Embryonic facial prominence (tissue), 1 donor: ENCODE measurements around the gene PTPRH.
"Not testable (repeated sequence)": the region's sequence is repeated elsewhere in the genome, so short reads cannot be mapped to it uniquely, and the experiment has no call there.

Experiments
- DNase-seq: peaks from one replicate; pipeline ENCODE4 v3.0.0-alpha.2; 2016; ENCODE audit errors: extremely low spot score

Gene PTPRH

GRCh38 chr19:55158848-55159749 lies 50.2 kb downstream of the PTPRH start:
- no peak for DNase-seq

- no peak for DNase-seq
Measured at GRCh38 chr19:55158423-55158822, 50.9 kb downstream of the PTPRH start.

DNA sequence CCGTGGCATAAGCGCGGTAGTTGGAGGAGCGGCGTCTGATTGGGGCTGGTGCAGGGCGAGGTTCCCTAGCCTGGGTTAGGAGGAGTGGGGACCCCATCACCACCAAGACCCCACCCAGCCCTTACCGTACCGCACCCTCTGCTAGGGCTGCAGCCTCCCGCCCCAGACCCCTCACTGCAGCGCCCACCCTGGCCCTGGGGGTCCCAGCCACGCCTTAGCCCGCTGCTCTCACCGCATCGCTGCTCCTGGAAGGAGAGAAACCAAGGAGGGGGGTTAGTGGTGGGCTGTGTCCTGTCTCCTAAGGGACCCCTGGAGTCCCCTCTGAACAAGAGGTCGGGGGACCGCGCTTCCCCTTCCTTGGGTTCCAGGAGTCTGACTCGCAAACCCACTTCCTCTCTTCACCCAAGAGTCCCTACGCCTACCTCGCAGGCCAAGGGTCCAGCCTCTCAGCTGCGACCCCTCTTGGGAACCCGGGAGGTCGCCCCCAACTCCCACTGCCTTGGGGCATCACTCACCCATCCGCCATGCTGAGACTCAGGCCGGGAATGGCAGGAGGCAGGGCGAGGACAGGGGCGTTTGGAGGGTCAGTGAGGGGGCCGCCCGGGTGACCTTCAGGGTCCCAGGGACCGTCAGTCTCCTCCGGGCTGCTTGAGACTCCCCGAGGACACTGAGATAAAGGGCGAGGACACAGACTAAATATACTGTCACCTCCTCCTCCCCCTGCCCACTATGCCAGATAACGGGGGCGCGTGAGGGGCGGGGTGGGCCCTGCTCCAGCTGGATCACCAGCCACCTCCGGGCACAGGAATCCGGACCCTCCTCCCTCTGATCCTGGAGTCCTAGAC lies 52.0 kb downstream of the PTPRH start, which contains the start of gene TNNI3:
Gene TNNI3 (minus strand): TSS at position 669 of the 845 bp plus-strand sequence. CDS start 143 bp downstream, at position 526.
- no peak for DNase-seq

- DNase-seq = no peak
Measured at GRCh38 chr19:55156202-55157063, 52.9 kb downstream of the PTPRH start.

DNA sequence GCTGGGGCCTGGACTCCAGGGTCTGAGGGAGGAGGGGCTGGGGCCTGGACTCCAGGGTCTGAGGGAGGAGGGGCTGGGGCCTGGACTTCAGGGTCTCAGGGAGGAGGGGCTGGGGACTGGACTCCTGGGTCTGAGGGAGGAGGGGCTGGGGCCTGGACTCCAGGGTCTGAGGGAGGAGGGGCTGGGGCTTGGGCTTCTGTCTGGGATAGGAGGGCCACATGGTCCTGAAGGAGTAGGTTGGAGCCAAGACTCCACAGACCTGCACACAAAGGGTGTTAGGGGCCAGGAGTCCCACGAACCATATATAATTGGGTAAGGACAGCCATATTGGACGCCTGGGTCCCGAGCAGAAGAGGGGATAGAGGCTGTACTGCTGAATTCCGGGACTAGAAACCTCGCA lies 53.5 kb downstream of the PTPRH start:
- DNase-seq = not testable (repeated sequence)

- no peak for DNase-seq
Measured at GRCh38 chr19:55153652-55154264, 55.5 kb downstream of the PTPRH start.

- no peak for DNase-seq
Measured at GRCh38 chr19:55152017-55152416, 57.3 kb downstream of the PTPRH start.

DNA sequence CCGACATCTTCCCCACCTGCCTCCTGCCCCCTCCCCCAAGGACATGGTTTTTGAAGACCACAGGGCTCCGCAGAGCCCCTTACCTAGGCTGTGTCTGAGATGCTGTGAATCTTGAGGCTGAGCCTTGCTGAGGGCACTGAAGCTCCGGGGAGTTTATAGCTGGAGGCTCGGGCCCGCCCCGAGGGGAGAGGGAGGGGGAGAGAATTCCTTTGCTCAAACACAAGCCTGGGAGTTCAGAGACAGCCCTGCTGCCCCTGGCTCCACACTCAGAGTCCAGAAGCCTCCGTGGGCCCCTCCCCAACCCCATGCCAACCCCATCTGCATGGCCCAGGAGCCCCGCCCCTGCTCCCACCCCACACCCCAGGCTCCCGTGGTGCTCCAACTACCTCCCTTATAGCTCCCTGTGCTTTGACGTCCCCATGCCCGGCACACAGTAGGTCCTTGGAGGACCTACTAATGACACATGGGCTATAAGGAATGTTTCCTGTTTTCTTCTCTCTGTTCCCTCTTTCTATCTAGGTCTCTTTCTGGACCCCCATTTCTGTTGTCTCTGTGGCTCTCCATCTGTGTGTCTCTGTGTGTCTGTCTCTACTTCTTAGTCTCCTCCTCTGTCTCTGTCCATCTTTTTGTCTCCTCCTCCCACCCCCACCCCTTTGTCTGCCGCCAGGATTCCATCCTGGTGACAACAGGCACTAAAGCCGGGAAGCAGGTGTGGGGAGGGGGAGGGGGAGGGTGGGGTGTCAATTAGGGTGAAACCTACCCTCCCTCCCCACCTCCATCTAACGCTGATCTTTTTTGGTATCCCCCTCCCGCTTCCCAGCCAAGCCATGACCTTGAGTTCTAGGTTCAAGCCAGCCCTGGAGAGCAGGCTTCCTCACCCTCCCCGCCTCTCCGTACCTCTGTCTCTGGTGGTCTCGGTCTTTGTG lies 60.0 kb downstream of the PTPRH start, which contains the start of gene TNNT1:
Gene TNNT1 (minus strand): TSS at position 129 of the 926 bp plus-strand sequence. CDS start 2,049 bp downstream, outside the sequence.
- DNase-seq = no peak

DNA sequence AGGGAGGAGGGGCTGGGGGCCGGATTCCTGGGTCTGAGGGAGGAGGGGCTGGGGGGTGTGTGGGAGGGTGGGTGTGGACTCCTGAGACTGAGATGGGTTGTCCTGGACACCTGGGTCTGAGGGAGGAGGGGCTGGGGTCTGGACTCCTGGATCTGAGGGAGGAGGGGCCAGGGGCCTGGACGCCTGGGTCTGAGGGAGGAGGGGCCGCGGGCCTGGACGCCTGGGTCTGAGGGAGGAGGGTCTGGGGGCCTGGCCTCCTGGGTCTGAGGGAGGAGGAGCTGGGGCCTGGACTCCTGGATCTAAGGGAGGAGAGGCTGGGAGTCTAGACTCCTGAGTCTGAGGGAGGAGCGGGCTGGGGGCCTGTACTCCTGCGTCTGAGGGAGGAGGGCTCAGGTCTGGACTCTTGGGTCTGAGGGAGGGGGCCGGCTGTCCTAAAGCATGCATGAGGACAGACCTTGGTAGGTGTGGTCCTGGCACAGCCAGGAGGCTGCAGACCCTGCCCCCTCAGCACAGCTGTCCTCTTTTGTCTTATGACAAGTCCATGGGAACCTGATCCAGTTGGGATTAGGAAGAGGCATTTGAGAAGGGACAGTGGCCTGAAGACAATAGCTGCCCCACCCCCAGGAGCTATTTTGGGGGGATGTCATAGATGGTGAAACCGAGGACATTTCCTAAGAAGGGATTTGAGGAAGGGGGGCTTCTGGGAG lies 61.6 kb downstream of the PTPRH start:
- DNase-seq = no peak

GRCh38 chr19:55146705-55147273 lies 62.5 kb downstream of the PTPRH start:
- DNase-seq = no peak

DNA sequence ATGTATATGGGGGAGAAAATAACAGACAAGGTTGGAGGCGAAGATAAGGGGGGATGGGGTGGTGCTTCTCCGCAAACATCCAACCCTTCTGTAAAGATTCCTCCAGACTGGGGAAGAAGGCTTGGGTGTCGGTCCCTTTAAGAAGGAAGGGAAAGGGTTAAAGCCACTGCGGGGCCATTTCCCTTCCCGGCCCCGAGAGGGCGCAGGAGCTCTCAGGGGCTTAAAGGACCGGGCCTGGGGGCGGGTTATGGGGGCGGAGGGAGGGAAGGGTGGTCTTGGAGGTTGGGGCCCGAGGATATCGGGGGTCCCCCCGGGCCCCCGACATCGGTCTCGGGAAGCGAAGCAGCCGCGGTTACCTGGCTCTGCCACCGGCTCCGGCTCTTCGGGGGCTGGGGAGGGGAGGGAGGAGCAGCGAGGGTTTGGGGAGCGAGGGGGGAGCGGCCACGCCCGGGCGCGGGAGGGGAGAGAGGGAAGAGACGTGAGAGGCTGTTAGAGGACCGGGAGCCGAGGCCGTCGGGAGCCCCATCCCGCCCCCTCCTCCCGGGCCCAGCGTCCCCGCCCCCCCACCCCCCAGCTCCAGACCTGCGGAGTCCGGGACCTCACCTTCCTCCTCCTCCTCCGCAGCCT lies 63.1 kb downstream of the PTPRH start:
- DNase-seq = no peak

DNA sequence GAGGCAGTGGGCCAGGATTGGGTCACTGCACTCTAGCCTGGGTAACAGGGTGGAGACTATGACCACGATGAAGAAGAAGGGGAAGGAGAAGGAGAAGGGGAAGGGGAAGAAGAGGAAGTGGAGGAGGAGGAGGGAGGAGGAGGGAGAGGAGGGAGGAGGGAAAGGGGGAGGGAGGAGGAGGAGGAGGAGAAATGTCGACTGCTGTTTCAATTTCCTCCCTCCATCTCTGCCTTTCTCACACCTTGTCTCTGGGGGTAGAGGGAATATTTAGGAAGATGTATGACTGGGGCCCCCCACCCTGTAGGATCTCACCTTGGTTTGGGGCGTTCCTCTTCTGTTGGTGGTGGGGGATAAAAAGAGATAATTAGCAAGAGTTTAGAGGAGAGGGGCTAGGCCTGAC lies 64.1 kb downstream of the PTPRH start:
- no peak for DNase-seq

GRCh38 chr19:55141696-55142095 lies 67.6 kb downstream of the PTPRH start:
- DNase-seq = no peak

- DNase-seq = no peak
Measured at GRCh38 chr19:55137915-55138314, 71.4 kb downstream of the PTPRH start.

- DNase-seq = no peak
Measured at GRCh38 chr19:55136399-55137102, 72.8 kb downstream of the PTPRH start.

DNA sequence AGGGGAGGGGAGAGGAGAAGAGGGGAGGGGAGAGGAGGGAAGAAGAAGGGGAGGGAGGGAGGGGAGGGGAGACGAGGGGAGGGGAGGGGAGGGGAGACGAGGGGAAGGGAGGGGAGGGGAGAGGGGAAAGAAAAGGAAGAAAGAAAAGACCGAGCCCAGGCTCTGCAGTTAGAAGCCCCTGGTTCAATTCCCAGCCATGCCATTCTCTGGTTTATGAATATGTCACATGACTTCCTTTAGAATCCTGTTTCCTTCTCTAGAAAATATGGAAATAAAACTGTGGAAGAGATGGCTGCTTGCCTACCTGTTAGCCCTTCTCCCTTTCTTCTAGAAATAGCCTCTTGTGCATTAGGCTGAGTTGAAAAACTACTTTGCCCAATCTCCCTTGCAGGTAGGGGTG lies 74.6 kb downstream of the PTPRH start:
- DNase-seq = no peak

DNA sequence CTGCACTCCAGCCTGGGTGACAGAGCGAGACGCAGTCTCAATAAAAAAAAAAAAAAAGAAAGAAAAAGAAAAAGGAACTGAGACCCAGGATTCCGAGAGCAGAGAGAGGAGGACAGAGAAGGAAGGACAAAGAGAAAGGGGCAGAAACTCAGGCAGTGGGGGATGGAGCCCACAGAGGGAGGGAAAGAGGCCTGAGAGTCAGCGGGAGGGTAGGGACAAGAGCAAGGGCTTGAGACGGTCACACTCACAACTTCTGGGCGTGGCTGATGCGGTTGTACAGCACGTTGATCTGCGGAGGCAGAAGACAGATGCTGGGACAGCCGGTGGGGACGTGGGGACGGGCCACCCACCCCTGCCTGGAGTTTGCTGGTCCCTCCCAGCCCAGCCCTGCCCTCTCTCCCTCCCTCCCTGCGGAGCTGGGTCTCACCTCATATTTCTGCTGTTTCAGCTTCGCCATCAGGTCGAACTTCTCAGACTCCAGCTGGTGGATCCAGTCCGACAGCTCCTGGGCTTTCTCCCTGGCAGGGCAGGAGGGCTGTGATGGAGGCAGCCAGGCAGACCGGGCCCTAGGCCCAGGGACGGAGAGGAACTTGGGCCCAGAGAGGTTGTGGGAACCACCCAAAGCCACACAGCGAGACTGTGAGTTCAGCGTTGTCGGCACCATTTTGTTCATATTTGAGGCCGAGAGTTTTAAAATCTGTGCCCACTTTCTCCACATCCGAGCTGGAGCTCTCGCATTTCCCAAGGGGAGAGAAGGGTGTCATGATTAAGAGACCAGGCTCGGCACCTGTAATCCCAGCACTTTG lies 75.5 kb downstream of the PTPRH start:
- no peak for DNase-seq
